ENCODE results near the gene TBC1D22A. TPM values are rescaled to one million over a fixed set of nuclear protein-coding genes. Genes with fewer than 3 reads are reported as not detected.
A peak's percentile ranks its signal among the peaks of the same experiment; 100 is the strongest.

The TBC1D22A gene
- total and polyA plus RNA-seq, 2 donors from 2014 or later = 24.6 to 39.4 TPM

DNA sequence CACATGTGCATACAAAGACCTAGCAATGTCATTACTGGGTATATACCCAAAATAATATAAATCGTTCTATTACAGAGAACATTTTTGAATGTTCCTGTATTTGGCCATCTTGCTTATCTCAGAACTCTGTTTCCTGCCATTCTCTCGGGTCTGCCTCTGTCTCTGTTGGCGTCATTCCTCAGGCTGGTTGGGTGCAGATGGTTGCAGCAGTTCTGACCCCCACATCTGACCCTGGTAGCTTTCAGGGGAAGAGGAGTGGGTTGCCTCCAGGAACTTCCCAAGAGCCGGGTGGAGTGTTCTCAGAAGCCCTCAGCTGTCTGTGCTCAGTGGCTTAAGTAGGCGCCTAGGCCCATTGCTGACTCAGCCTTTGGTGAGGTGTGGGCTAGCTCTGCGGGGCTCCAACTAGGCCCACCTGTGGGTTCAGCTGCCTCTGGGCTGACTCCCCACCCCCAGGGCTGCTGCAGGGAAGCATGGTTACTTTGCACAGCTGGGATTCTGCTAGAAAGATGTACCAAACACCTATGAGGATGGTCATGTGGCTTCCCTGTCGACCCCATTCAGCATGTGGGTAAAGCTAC, 114.0 kb downstream of the TBC1D22A start:
- TF ChIP-seq CTCF (IDR thresholded peaks at IDR 0.05; ENCODE audit: borderline replicate concordance, extremely low read depth, insufficient read depth) = no peak
- Histone ChIP-seq H3K4me1 (ENCODE audit: control insufficient read depth in 2 of 3, insufficient read depth in 2 of 3, low read depth in 1 of 3, low read length in 3 of 3) (peaks cover 0 to 3% (median 3%) of the 10 kb centered on the region in 3 donors), H3K9ac (ENCODE audit: low read length in 3 of 3) (no peak overlapping the region), H3K9me3 (ENCODE audit: control insufficient read depth in 2 of 3, insufficient read depth in 1 of 3, low read length in 3 of 3) (peaks cover 0 to 6% (median 0%) of the 10 kb centered on the region in 3 donors), H3K27me3 (ENCODE audit: control insufficient read depth, insufficient read depth, low read length) (no peaks in the 10 kb centered on the region), H3K4me3 (ENCODE audit: low read length in 3 of 3) (no peak overlapping the region), H3K27ac (ENCODE audit: low read depth in 2 of 2, low read length in 2 of 2) (no peak overlapping the region), H3K36me3 (ENCODE audit: control insufficient read depth in 2 of 3, insufficient read depth in 3 of 3, low read length in 3 of 3) (no peaks in the 10 kb centered on the region)
- FAIRE-seq (no peak), DNase-seq (peak in 1 of 5 donors; percentile 10)
- intact Hi-C loops (cut with DNase I) = no loop called here

GRCh38 chr22:46878191-46878948, 115.9 kb downstream of the TBC1D22A start:
- Histone ChIP-seq H3K4me3 (ENCODE audit: low read length in 3 of 3) (no peak overlapping the region), H3K27ac (ENCODE audit: low read depth in 2 of 2, low read length in 2 of 2) (no peak overlapping the region), H3K36me3 (ENCODE audit: control insufficient read depth in 2 of 3, insufficient read depth in 3 of 3, low read length in 3 of 3) (no peaks in the 10 kb centered on the region), H3K9me3 (ENCODE audit: control insufficient read depth in 2 of 3, insufficient read depth in 1 of 3, low read length in 3 of 3) (no peaks in the 10 kb centered on the region), H3K4me1 (ENCODE audit: control insufficient read depth in 2 of 3, insufficient read depth in 2 of 3, low read depth in 1 of 3, low read length in 3 of 3) (peaks cover 0 to 3% (median 3%) of the 10 kb centered on the region in 3 donors), H3K9ac (ENCODE audit: low read length in 3 of 3) (no peak overlapping the region), H3K27me3 (ENCODE audit: control insufficient read depth, insufficient read depth, low read length) (no peaks in the 10 kb centered on the region)
- intact Hi-C loops (cut with DNase I) = no loop called here
- no peak for TF ChIP-seq CTCF (IDR thresholded peaks at IDR 0.05; ENCODE audit: borderline replicate concordance, extremely low read depth, insufficient read depth)
- DNase-seq (peak in 1 of 5 donors; percentile 20), FAIRE-seq (no peak)

DNA sequence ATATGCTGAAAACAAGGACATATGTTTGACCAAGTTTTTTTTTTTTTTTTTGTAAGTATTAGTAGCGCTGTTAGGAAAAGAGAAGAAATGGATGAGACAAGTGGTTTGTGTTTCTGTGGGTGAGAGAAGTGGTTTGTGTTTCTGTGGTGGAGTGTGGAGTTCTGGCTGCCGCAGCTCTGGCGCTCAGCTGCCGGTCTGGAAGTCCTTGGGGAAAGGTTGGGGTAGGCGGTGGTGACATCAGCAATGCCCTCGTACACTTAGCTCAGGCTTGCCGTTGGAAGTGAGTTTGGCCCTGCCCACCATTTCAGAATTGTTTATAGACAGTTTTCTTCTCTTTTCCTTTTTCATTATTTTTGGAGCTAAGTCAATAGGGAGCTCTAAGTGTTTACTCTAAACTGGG, 116.6 kb downstream of the TBC1D22A start:
- Histone ChIP-seq H3K27ac (ENCODE audit: low read depth in 2 of 2, low read length in 2 of 2) (no peak overlapping the region), H3K36me3 (ENCODE audit: control insufficient read depth in 2 of 3, insufficient read depth in 3 of 3, low read length in 3 of 3) (no peaks in the 10 kb centered on the region), H3K4me3 (ENCODE audit: low read length in 3 of 3) (no peak overlapping the region), H3K27me3 (ENCODE audit: control insufficient read depth, insufficient read depth, low read length) (no peaks in the 10 kb centered on the region), H3K4me1 (ENCODE audit: control insufficient read depth in 2 of 3, insufficient read depth in 2 of 3, low read depth in 1 of 3, low read length in 3 of 3) (peaks cover 0 to 3% (median 3%) of the 10 kb centered on the region in 3 donors), H3K9me3 (ENCODE audit: control insufficient read depth in 2 of 3, insufficient read depth in 1 of 3, low read length in 3 of 3) (no peaks in the 10 kb centered on the region), H3K9ac (ENCODE audit: low read length in 3 of 3) (no peak overlapping the region)
- DNase-seq = peak in 2 of 5 donors; percentile 24 to 31
- FAIRE-seq = no peak
- TF ChIP-seq CTCF (IDR thresholded peaks at IDR 0.05; ENCODE audit: borderline replicate concordance, extremely low read depth, insufficient read depth) = no peak
- intact Hi-C loops (cut with DNase I) = no loop called here
